Hematopoietic multipotent progenitor cell treated with erythropoietin and hydrocortisone succinate and interleukin-3 and kit ligand, for 4 days (in vitro differentiated cells): ENCODE results near the gene ADD2.

Source experiments
- DNase-seq: peaks from one replicate; pipeline ENCODE4 v3.0.0-alpha.2; 2015

Gene ADD2

GRCh38 chr2:70670202-70670601 lies 97.8 kb downstream of the ADD2 start:
- no peak for DNase-seq

DNA sequence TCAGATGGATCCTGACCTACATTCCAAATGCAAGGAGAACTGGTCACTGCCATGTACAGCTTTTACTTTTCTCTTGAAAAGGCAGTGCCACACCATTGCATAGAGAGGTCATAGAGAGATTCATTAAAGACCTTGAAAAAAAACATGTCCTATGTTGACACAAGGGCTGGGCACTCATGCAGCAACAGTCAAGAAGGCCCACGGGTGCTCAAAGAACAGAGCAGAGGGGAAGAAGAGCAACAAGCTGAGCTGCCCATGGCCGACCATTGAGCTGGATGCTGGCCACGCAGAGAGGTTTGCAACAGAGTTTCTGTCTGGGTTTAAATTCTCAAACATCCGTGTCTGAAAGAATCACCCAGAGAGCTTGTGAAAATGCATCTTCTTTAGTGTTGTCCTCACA lies 99.1 kb downstream of the ADD2 start:
- DNase-seq = no peak

DNA sequence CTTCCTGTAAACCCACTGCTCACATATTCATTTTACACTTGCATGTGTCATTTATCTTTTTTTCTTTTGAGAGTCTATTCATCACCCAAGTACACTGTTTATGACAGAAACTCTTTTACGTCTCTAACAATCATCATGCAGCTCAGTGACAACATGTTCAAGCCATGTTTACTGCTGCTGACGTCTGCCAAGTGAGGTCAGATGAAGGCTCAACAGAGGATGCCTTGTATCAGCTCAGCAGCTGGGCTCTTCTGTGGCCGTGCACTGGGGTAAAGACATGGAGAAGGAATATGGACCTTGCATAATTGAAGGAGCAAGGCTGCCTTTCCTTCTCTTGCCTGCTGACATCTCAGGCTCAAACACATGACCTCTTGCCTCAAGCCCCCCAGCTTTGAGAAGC lies 99.6 kb downstream of the ADD2 start:
- DNase-seq = no peak

DNA sequence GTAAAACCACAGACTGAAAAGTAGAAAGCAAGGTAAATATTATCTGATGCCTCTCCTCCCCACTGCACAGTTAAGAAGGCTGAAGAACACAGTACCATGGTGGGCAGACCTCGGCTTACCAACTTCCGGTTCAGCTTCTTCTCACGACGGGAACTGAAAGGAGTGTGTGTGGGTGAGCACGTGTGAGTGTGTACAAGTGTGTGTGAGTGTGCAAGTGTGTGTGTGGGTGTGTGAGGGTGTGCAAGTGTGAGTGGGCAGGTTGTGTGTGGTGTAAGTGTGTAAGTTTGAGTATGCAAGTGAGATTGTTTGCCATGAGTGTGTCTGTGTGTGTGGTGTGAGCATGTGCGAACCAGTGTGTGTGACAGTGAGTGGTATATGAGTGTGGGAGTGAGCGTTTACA lies 103.5 kb downstream of the ADD2 start:
- DNase-seq = no peak

DNA sequence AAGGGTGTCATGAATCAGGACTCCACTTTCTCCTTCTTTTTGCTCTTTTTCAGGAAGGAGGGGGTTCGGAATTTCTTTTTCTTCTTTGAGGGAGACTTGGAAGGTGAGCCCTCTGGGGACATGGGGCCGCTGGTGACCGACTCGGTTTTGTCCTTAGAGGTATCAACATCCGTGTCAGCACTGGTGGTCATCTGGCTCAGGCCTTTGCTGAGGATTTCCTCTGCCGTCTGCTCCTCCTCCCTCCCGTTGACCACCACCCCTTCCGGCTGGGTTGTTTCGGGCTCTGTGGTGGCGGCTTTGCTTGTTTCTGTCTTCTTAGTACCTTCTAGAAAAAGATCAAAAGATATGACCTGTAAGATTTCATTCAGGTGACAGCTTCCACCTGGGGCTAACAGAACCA lies 104.6 kb downstream of the ADD2 start:
- no peak for DNase-seq

- no peak for DNase-seq
Observed at GRCh38 chr2:70659551-70659950, 108.4 kb downstream of the ADD2 start.

GRCh38 chr2:70658476-70658875 lies 109.5 kb downstream of the ADD2 start:
- no peak for DNase-seq

- DNase-seq = no peak
Observed at GRCh38 chr2:70657246-70657645, 110.8 kb downstream of the ADD2 start.

- no peak for DNase-seq
Observed at GRCh38 chr2:70656421-70657010, 111.5 kb downstream of the ADD2 start.

DNA sequence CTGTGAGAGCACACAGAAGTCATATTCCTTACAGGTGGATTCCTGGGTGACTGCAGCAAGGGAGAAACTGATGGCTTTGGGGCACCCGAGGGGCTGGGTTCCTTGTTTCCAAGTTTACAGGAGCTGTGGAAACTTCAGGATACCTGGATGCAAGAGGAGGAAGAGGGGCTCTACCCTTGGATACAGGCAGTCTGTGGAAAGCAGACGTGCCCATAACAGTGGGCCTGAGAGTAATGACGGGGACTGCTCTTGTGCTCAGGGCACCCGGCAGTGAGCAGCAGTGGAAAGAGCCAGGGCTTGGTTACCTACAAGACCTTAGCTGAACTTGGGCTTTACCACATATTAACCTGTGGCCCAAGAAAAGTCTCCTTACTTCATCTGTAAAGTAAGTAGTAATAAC lies 112.2 kb downstream of the ADD2 start:
- DNase-seq = no peak

GRCh38 chr2:70655211-70655610 lies 112.8 kb downstream of the ADD2 start:
- peak; percentile 78 for DNase-seq

- no peak for DNase-seq
Observed at GRCh38 chr2:70651727-70652126, 116.3 kb downstream of the ADD2 start.

DNA sequence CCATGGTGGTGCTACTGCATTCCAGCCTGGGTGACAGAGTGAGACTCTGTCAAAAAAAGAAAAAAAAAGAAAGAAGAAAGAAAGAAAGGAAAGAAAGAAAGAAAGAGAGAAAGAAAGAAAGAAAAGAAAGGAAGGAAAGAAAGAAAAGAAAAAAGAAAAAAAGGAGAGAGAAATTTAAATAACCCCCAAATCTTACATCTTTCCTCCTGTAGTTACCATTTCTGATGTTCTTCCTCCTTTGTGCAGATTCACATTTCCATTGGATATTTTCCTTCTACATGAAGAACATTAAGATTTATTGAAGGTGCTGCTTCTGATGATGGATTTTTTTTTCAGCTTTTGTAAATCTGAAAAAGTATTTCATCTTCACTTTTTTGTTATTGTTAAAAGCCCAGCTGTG lies 117.0 kb downstream of the ADD2 start:
- no peak for DNase-seq

GRCh38 chr2:70648961-70649360 lies 119.0 kb downstream of the ADD2 start:
- no peak for DNase-seq

GRCh38 chr2:70647873-70648481 lies 120.0 kb downstream of the ADD2 start:
- DNase-seq = peak; percentile 84

- DNase-seq = no peak
Observed at GRCh38 chr2:70646420-70646818, 121.6 kb downstream of the ADD2 start.

DNA sequence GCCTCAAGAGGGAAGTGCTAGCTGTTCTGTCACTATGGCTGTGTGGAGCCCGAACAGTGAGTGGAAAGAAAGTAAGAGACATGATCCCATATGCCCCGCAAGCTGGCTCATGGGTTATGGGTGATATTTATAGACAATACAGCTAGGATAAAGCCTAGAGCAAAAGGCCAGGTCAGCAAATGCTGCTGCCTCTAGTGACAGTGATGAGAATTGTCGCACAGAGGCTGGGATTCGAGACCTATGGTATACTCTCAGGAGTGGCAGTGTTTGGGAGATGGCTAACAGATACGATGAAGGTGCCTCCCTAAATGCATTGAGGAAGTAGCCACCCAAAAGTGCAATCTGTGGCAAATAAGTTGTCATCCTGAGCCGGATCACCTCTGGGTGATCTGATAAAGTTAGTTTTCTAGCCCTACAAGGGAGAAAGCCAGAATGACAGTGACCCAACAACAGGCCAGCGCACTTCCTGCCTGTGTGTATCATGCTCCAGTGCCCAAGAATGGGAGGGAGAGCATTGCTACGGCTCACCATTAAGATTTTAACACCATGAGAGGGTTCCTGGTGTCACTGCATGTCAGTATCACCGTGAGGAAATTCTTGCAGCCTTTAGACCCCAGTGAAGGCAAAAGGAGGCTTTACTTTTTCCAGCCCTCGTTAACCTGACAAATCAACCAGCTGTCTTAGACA lies 122.1 kb downstream of the ADD2 start:
- peak; percentile 55 for DNase-seq

DNA sequence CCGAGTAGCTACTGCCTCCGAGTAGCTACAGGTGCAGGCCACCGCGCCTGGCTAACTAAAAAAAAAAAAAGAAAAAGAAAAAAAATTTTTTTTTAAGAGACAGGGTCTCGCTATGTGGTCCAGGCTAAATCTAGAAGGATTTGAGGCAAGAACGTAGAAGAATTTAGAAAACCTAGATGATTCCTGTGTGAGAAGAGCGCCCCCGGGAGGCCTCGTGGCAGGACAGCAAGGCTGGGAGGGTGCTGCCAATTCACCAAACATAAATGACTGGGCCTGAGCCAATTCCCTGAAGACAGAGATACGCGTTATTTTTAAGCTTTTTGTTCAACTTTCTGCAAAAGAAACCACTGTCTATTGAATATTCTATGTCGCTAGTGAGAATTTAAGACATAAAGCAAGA lies 124.3 kb downstream of the ADD2 start:
- DNase-seq = peak; percentile 62

DNA sequence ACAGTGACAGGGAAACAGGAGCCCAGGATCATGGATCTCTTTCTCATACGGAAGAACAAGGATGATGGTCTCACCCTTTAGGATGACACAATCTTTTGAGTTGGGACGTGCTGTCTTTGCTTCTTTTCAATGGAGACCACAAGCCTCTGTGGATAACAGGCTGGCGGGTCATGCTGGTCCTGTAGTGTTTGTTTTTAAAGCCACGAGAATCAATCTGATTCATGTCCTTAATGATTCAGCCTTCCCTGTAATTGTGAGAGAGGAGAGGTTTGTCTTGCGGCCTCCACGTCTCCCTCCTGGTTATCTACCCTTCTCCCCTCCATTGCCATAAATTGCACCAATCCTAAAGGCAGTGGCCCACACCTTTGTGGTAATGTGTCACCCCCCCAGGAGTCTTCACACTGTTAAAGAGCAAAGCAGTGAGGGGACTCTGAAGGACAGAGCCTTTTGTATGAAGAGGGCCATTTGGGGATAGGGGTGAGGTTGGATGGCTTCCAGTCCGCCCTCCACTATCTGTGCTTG lies 126.7 kb downstream of the ADD2 start:
- no peak for DNase-seq

DNA sequence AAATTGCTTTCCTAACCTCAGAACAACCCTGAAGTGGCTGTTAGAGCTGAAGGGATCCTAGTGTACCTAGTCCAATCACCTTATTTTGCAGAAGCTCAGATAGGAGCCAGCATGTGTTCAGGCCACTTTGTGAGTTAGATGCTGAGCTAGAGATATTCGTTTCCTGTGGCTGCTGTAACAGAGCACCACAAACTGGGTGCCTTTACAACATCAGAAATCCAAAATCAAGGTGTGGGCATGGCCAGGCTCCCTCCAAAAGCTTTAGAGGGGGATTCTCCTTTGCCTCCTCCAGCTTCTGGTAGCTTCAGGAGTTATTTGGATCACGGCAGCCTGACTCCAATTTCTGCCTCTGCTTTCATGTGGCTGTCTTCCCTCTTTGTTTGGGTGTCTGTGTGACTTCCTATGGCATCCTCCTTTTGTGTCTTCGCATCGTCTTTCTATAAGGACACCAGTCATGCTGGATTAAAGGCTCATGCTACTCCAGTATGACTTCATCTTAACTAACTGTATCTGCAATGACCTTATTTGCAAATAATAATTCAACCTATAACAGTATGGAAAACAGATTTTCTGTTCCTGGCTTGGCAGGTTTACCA lies 128.1 kb downstream of the ADD2 start:
- DNase-seq = no peak

DNA sequence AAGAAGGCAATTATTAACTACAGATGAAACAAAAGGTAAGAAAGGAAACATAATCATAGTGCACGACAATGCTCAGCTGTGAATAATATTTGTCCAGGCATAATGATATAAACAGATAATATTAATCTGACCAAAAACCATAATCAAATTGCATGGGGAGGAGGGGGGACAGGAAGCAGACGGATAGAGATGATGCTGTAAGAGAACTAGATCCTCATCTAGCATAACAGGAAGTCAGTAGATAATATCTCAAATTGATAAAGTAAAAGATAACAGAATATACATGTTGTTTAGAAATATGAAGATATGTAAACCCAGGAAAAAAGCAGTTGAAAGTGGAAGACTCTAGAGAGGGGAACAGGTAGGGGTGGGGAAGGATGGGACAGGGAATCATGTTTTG lies 129.4 kb downstream of the ADD2 start:
- DNase-seq = peak; percentile 25

GRCh38 chr2:70633508-70633907 lies 134.5 kb downstream of the ADD2 start:
- DNase-seq = no peak

DNA sequence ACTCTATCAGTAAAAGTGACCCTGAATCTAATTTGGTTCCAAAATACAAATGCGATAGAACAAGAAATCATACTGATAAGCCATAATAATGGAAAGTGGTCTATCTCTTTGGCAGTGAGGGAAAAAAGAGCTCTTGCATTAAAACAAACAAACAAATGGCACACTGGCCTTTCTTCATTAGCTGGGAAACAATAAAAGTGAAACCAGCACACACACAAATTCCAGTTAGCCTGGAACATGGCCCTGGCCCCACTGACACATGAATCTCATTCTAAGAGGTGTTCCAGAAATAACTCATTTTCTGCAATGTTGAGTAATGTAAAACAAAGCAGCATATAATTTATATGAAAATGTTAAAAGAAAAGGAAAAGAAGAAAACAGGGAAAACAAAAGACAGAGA lies 135.0 kb downstream of the ADD2 start:
- no peak for DNase-seq

GRCh38 chr2:70632388-70632787 lies 135.6 kb downstream of the ADD2 start:
- DNase-seq = no peak
